ENCODE results near the gene ADAMTS2.

The ADAMTS2 gene

DNA sequence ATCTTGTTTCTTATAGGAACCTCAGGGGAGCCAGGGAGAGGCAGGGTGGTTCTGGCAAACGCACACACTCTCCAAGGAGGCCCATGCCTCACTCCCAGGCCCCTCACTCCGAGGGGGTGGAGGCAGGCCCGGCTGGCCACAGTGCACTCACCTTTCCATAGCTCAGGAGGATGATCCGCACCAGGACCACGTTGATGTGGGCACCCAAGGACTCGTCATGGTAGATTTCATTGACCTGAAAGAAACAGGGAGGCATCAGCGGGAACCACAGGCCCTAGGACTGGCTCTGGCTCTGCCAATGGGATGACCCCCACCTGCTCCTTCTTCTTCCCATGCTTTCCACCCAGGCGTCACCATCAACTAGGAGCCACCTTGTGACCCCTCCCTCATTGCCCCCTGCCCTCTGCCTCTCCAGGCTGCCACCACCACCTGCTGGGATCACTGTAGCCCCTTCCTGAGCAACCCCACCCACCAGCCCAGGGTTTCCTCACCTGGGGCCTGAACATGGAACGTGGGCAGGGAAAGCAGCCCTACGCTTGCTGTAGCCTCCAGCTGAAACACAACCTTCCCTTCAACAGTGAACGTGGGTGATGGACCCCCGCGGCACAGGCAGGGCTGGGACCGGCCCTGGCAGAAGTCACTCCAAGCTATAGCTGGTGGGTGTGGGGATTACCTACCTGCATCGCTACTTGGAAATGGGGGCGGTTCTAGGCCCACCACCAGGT is 164.2 kb downstream of the ADAMTS2 start:
- Histone ChIP-seq H2AFZ (ENCODE audit: low read depth, low read length) (no peak overlapping the region), H3K27ac (ENCODE audit: low read length) (no peak overlapping the region), H3K9me3 (ENCODE audit: insufficient read depth, low read length, severe bottlenecking) (no peaks in the 10 kb centered on the region), H3K9ac (ENCODE audit: low read depth, low read length) (no peak overlapping the region), H3K4me1 (ENCODE audit: insufficient read depth, low read length) (peaks cover 7% of the 10 kb centered on the region; the same call in 1 of the 2 replicates), H3K4me2 (ENCODE audit: insufficient read depth, low read length) (no peak overlapping the region), H3K79me2 (ENCODE audit: insufficient read depth, low read length) (no peaks in the 10 kb centered on the region), H3K4me3 (ENCODE audit: low read depth in 1 of 2, low read length in 2 of 2) (no peak overlapping the region), H3K36me3 (ENCODE audit: insufficient read depth, low read length) (no peaks in the 10 kb centered on the region), H4K20me1 (ENCODE audit: insufficient read depth, low read length) (0 out of 2 replicates have a peak, but pooled peaks cover 3% of the 10 kb centered on the region), H3K27me3 (ENCODE audit: insufficient read depth, low read length, poor library complexity) (peaks cover 8% of the 10 kb centered on the region)
- ATAC-seq (ENCODE audit: insufficient read depth, low read depth) (no peak), DNase-seq (no peak)
- TF ChIP-seq, protein P1, sequence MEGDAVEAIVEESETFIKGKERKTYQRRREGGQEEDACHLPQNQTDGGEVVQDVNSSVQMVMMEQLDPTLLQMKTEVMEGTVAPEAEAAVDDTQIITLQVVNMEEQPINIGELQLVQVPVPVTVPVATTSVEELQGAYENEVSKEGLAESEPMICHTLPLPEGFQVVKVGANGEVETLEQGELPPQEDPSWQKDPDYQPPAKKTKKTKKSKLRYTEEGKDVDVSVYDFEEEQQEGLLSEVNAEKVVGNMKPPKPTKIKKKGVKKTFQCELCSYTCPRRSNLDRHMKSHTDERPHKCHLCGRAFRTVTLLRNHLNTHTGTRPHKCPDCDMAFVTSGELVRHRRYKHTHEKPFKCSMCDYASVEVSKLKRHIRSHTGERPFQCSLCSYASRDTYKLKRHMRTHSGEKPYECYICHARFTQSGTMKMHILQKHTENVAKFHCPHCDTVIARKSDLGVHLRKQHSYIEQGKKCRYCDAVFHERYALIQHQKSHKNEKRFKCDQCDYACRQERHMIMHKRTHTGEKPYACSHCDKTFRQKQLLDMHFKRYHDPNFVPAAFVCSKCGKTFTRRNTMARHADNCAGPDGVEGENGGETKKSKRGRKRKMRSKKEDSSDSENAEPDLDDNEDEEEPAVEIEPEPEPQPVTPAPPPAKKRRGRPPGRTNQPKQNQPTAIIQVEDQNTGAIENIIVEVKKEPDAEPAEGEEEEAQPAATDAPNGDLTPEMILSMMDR (IDR thresholded peaks at IDR 0.05; ENCODE audit: borderline replicate concordance, extremely low read depth, low read length, poor library complexity, severe bottlenecking): no peak
- TF ChIP-seq EZH2 (IDR thresholded peaks at IDR 0.05; ENCODE audit: borderline replicate concordance, low read depth, low read length, severe bottlenecking): no peak

DNA sequence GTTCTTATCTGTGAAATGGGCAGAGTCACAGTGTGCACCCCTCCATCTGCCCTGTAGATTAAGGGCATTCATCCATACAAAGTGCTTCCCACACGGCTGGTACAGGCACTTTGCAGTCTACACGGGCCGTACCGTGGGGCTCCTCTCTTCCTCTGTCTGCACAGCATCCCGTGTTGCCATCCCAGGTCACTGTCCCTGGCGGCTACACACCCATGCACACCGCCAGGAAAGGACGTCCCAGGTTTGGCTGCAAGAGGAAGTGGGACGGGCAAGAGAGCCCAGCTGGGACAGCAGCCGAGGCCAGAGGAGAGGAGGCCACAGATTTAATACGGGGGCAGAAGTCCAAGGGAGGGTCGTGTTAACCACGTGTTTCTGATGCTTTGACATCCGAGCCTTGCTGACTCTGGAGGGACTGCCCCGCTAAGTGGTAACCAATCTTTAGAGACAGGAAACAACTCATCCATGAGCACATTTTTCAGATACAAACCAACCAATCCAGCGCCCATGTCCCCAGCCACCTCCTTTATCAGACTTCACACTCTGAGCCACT is 165.1 kb downstream of the ADAMTS2 start:
- Histone ChIP-seq H2AFZ (ENCODE audit: low read depth, low read length) (no peak overlapping the region), H3K4me1 (ENCODE audit: insufficient read depth, low read length) (peaks cover 7% of the 10 kb centered on the region; the same call in 1 of the 2 replicates), H3K9me3 (ENCODE audit: insufficient read depth, low read length, severe bottlenecking) (no peaks in the 10 kb centered on the region), H3K79me2 (ENCODE audit: insufficient read depth, low read length) (no peaks in the 10 kb centered on the region), H3K4me2 (ENCODE audit: insufficient read depth, low read length) (no peak overlapping the region), H3K36me3 (ENCODE audit: insufficient read depth, low read length) (no peaks in the 10 kb centered on the region), H3K9ac (ENCODE audit: low read depth, low read length) (no peak overlapping the region), H3K27ac (ENCODE audit: low read length) (no peak overlapping the region), H3K4me3 (ENCODE audit: low read depth in 1 of 2, low read length in 2 of 2) (no peak overlapping the region), H4K20me1 (ENCODE audit: insufficient read depth, low read length) (no peaks in the 10 kb centered on the region), H3K27me3 (ENCODE audit: insufficient read depth, low read length, poor library complexity) (peaks cover 8% of the 10 kb centered on the region)
- no peak for TF ChIP-seq EZH2 (IDR thresholded peaks at IDR 0.05; ENCODE audit: borderline replicate concordance, low read depth, low read length, severe bottlenecking)
- TF ChIP-seq, protein P1 (IDR thresholded peaks at IDR 0.05; ENCODE audit: borderline replicate concordance, extremely low read depth, low read length, poor library complexity, severe bottlenecking): no peak
- no peak for DNase-seq
- ATAC-seq (ENCODE audit: insufficient read depth, low read depth): no peak

DNA sequence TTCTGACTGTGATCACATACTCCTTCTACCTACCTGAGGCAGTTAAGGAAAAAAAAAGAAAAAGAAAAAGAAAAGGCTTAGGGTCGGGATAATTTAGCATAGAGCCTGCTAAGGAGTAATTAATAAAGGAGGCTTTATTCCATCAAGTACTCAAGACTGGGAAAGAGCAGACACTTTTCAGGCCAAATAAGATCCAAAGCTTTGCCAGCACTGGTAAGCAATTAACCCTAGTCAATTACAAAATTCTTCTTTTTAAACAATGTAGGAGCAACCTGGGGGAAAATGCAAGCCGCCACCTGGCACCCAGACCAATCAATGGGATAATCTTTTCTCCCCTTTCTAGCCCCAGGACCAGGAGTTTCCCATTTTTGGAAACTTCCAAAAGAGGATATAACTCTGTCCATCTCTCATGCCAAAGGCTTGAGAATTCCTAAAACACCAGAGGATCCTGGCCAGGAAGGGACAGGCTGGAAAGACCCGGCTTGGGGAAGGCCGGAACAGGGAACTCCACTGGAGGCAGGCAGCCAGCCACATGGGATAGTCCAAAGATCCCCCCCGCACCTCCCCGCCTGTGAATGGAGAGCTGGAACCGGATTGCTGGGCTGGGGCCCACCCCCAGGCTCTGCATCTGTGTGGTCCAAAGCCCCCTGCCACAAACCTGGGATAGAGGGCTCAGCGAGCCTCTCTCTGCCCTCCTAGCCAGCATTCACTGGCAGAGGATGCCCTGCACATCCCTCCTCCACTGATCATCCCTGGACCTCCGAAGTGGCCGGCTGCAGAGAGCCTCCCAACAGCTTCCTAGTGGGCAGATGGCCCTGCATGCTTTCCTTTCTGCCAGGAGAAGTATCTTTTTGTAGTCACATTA is 167.3 kb downstream of the ADAMTS2 start:
- ATAC-seq (ENCODE audit: insufficient read depth, low read depth): no peak
- no peak overlapping the region for H3K4me2 ChIP-seq (ENCODE audit: insufficient read depth, low read length)
- H3K4me3 ChIP-seq (ENCODE audit: low read depth in 1 of 2, low read length in 2 of 2): no peak overlapping the region
- DNase-seq: no peak
- H3K27ac ChIP-seq (ENCODE audit: low read length): no peak overlapping the region
- no peaks in the 10 kb centered on the region for H3K36me3 ChIP-seq (ENCODE audit: insufficient read depth, low read length)
- H4K20me1 ChIP-seq (ENCODE audit: insufficient read depth, low read length): no peaks in the 10 kb centered on the region
- no peak overlapping the region for H3K9ac ChIP-seq (ENCODE audit: low read depth, low read length)
- peaks cover 7% of the 10 kb centered on the region; the same call in 1 of the 2 replicates for H3K4me1 ChIP-seq (ENCODE audit: insufficient read depth, low read length)
- no peaks in the 10 kb centered on the region for H3K79me2 ChIP-seq (ENCODE audit: insufficient read depth, low read length)
- H3K9me3 ChIP-seq (ENCODE audit: insufficient read depth, low read length, severe bottlenecking): no peaks in the 10 kb centered on the region
- TF ChIP-seq, protein P1 (IDR thresholded peaks at IDR 0.05; ENCODE audit: borderline replicate concordance, extremely low read depth, low read length, poor library complexity, severe bottlenecking): no peak
- no peak for TF ChIP-seq EZH2 (IDR thresholded peaks at IDR 0.05; ENCODE audit: borderline replicate concordance, low read depth, low read length, severe bottlenecking)
- H3K27me3 ChIP-seq (ENCODE audit: insufficient read depth, low read length, poor library complexity): peaks cover 4% of the 10 kb centered on the region
- H2AFZ ChIP-seq (ENCODE audit: low read depth, low read length): no peak overlapping the region

All from DND-41 (cell line).